Aorta (tissue), 5 donors: ENCODE data around the gene SLAIN2. TPM values are rescaled to one million over a fixed set of nuclear protein-coding genes. Genes with fewer than 3 reads are reported as not detected.

Experiments used
- ATAC-seq: fragments of 200-7000 bp; cut with Tn5 transposase; one replicate; pipeline ENCODE4 v1.9.1; 2022; ENCODE audit warnings: moderate library complexity; ENCODE audit not compliant: low FRiP score
- DNase-seq, 2 donors: peaks; one replicate each; pipeline ENCODE4 v3.0.0-alpha.2; 2020
- H3K27ac ChIP-seq, 2 donors: one replicate each; pipeline ENCODE4 v1.5.1; 2013; ENCODE audit warnings: low read length in 2 of 2, mild to moderate bottlenecking in 2 of 2, moderate library complexity in 2 of 2, control low read depth in 1 of 2, inconsistent platforms in 1 of 2, low read depth in 1 of 2
- H3K27me3 ChIP-seq, 2 donors: one replicate each; pipeline ENCODE4 v1.6.1; 2013; ENCODE audit warnings: control low read depth in 1 of 2, low read length in 1 of 2, mild to moderate bottlenecking in 1 of 2, moderate library complexity in 1 of 2; ENCODE audit not compliant: insufficient read depth in 2 of 2, control insufficient read depth in 1 of 2
- H3K36me3 ChIP-seq, 2 donors: one replicate each; pipeline ENCODE4 v1.6.1; 2013; ENCODE audit warnings: control low read depth in 1 of 2, low read length in 1 of 2, mild to moderate bottlenecking in 1 of 2; ENCODE audit not compliant: insufficient read depth in 2 of 2, control insufficient read depth in 1 of 2
- H3K4me1 ChIP-seq, 2 donors: one replicate each; pipeline ENCODE4 v1.6.1; 2013; ENCODE audit warnings: low read length in 2 of 2, control low read depth in 1 of 2, mild to moderate bottlenecking in 1 of 2, moderate library complexity in 1 of 2; ENCODE audit not compliant: insufficient read depth in 2 of 2, control insufficient read depth in 1 of 2
- H3K4me3 ChIP-seq, 2 donors: one replicate each; pipeline ENCODE4 v1.5.1; 2013; ENCODE audit warnings: low read length in 2 of 2, control low read depth in 1 of 2, mild to moderate bottlenecking in 1 of 2
- H3K9me3 ChIP-seq: one replicate; pipeline ENCODE4 v1.6.1; 2013; ENCODE audit warnings: mild to moderate bottlenecking, low read length; ENCODE audit not compliant: control insufficient read depth
- WGBS, 2 donors: extraction: QIAGEN DNeasy Blood & Tissue Kit; methylation state at CpG; one replicate each; pipeline ENCODE4 v1.1.7; 2013; 5-methylcytosine and 5-hydroxymethylcytosine counted together
- intact Hi-C, 2 donors: fragments of 100-400 bp; cut with DNase I; formaldehyde crosslinking; loops; one replicate each; pipeline versions ENCODE4 v1.14.2 to v1.15.0; 2022
- polyA plus RNA-seq, 2 donors: library from polyadenylated mRNA; stranded (reverse); fragments of 200-250 nt; gene quantifications; one replicate each; pipeline ENCODE4 v1.2.3, GENCODE V29; 2013
- total RNA-seq, 2 donors: library from RNA; stranded (reverse); fragmentation: NEBNext Ultra II Directional; extraction: Animal tissue kit (Norgen Biotek cat#: 25700); gene quantifications; one replicate each; pipeline ENCODE4 v1.2.1, GENCODE V29; 2021
- donor health status: healthy with polysubstance abuse.
- donor health status: Bipolar disorder and iron deficiency.
- donor health status: DM: no; HTN: no; CAD: no.
- donor health status: DM: no; HTN: no; CAD: no.
- donor health status: DM: yes; HTN: yes; CAD: no.

SLAIN2 gene
- total and polyA plus RNA-seq, 4 donors = 39.0 to 109 (median 76.7) TPM

DNA sequence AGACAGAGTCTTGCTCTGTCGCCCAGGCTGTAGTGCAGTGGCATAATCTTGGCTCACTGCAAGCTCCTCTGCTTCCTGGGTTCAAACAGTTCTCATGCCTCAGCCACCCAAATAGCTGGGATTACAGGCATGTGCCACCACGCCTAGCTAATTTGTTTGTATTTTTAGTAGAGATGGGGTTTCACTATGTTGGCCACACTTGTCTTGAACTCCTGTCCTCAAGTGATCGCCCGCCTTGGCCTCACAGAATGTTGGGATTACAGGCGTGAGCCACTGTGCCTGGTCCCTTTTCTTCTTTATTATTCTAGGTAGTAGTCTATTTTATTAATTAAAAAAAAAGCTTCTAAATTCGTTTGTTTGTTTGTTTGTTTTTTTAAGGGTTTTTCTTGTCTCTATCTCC is 59.1 kb downstream of the SLAIN2 start:
- 91 to 94% methylated on average over 6 of the region's 6 CpGs for WGBS, 2 donors
- intact Hi-C loops = no loop called here
- no peaks in the 10 kb centered on the region for H3K4me1 ChIP-seq
- no peaks in the 10 kb centered on the region for H3K27me3 ChIP-seq
- H3K36me3 ChIP-seq = no peaks in the 10 kb centered on the region
- H3K4me3 ChIP-seq = no peak overlapping the region
- DNase-seq = no peak
- no peaks in the 10 kb centered on the region for H3K9me3 ChIP-seq
- ATAC-seq = no peak
- H3K27ac ChIP-seq = no peak overlapping the region

DNA sequence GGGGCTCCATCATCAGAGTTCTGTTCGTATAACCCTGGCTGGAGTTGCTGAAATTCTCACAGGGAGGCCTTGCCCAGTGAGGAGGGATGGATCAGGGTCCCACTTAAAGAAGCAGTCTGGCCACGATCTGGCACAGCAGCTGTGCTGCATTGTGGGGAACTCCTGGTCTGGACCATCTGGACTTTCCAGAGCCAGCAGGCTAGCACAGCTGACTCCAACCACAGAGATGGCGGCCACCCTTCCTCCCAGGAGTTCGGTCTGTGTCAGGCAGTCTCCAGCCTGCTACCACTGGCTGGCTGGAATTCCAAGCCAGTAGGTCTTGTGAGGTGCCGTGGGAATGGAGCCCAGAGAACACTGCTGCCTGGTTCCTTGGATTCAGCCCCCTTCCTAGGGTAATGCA is 62.0 kb downstream of the SLAIN2 start:
- WGBS, 2 donors = 98 to 99% methylated on average over 5 of the region's 5 CpGs
- peak; percentile 36 for ATAC-seq

DNA sequence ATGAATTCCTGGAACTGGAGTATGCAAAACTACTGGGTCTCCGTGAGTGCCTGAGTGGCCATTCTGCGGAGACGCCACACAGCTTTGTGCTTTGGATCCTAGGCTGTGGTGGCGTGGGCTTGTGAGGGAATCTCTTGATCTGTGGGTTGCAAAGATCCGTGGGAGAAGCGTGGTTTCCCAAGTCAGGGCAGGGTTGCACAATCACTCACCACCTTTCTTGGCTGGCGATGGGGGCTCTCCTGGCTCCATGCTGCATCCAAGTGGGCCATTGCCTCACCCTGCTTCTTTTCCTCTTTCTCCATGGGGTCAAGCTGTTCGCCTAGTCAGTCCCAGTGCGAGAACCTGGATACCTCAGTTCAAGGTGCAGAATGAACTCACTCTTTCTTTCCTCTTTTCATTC is 62.5 kb downstream of the SLAIN2 start:
- 97 to 98% methylated on average over 9 of the region's 9 CpGs for WGBS, 2 donors
- no peaks in the 10 kb centered on the region for H3K36me3 ChIP-seq
- H3K9me3 ChIP-seq = no peaks in the 10 kb centered on the region
- H3K4me3 ChIP-seq = no peak overlapping the region
- intact Hi-C loops = no loop called here
- no peak for DNase-seq
- no peak for ATAC-seq
- H3K4me1 ChIP-seq = no peaks in the 10 kb centered on the region
- H3K27me3 ChIP-seq = no peaks in the 10 kb centered on the region
- no peak overlapping the region for H3K27ac ChIP-seq

More for the DNA sequence above, 62.0 kb downstream of the SLAIN2 start:
- DNase-seq = no peak
- H3K9me3 ChIP-seq = no peaks in the 10 kb centered on the region
- intact Hi-C loops = no loop called here
- H3K27ac ChIP-seq = no peak overlapping the region
- H3K4me3 ChIP-seq = no peak overlapping the region
- no peaks in the 10 kb centered on the region for H3K4me1 ChIP-seq
- H3K36me3 ChIP-seq = no peaks in the 10 kb centered on the region
- no peaks in the 10 kb centered on the region for H3K27me3 ChIP-seq

DNA sequence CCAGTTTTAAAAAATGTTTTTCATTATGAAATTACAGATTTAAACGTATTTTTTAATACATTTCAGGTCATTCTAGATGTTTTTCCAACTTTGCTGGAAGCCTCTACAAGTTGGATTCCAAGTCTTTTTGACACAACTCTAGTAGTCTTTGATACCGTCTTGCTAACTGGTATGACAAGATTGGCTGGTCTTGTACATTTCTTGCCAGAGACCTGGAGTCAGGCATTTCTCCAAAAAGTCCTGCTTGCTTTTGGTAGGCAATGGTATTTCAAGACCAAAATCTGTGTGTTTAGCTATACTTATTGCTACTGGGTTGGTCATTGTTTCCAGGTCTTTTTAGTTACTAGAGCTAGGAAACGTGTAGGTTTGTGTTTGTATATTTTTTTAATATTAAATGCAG is 64.6 kb downstream of the SLAIN2 start:
- no peak for ATAC-seq
- H3K9me3 ChIP-seq = no peaks in the 10 kb centered on the region
- intact Hi-C loops = no loop called here
- WGBS, 2 donors = 45 to 53% methylated on average over 3 of the region's 3 CpGs
- no peaks in the 10 kb centered on the region for H3K36me3 ChIP-seq
- H3K27me3 ChIP-seq = no peaks in the 10 kb centered on the region
- H3K27ac ChIP-seq = no peak overlapping the region
- no peak for DNase-seq
- H3K4me1 ChIP-seq = no peaks in the 10 kb centered on the region
- H3K4me3 ChIP-seq = no peak overlapping the region

GRCh38 chr4:48409203-48409602 is 67.9 kb downstream of the SLAIN2 start:
- Histone ChIP-seq H3K27me3 (no peaks in the 10 kb centered on the region), H3K36me3 (no peaks in the 10 kb centered on the region), H3K27ac (no peak overlapping the region), H3K4me1 (no peaks in the 10 kb centered on the region), H3K9me3 (no peaks in the 10 kb centered on the region), H3K4me3 (no peak overlapping the region)
- DNase-seq (no peak), ATAC-seq (no peak)
- intact Hi-C loops = no loop called here
- 96 to 98% methylated on average over 4 of the region's 4 CpGs for WGBS, 2 donors

- H3K36me3 ChIP-seq = no peaks in the 10 kb centered on the region
- WGBS, 2 donors = 76 to 78% methylated on average over 7 of the region's 7 CpGs
- intact Hi-C loops = no loop called here
- H3K4me3 ChIP-seq = no peak overlapping the region
- H3K27me3 ChIP-seq = no peaks in the 10 kb centered on the region
- ATAC-seq = no peak
- no peak for DNase-seq
- no peaks in the 10 kb centered on the region for H3K9me3 ChIP-seq
- H3K27ac ChIP-seq = no peak overlapping the region
- H3K4me1 ChIP-seq = no peaks in the 10 kb centered on the region
Measured at GRCh38 chr4:48410812-48411211, 69.5 kb downstream of the SLAIN2 start.

DNA sequence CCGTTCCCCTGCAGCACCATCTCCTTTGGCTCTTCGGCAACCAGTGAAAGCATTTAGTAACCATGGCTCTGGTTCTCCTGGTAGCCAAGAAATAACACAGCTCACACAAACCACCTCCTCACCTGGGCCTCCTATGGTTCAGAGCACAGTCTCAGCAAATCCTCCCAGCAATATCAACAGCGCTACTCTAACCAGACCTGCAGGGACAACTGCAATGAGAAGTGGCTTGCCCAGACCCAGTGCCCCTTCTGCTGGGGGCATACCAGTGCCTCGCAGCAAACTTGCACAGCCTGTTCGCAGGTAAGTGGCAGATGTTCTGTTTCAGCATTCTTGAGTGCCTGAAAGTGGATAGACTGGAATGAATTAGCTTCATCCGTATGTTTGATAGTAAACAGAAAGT is 78.8 kb downstream of the SLAIN2 start:
- intact Hi-C loops = no loop called here
- H3K27me3 ChIP-seq = no peaks in the 10 kb centered on the region
- H3K27ac ChIP-seq = no peak overlapping the region
- no peaks in the 10 kb centered on the region for H3K4me1 ChIP-seq
- no peak overlapping the region for H3K4me3 ChIP-seq
- 94 to 98% methylated on average over 6 of the region's 6 CpGs for WGBS, 2 donors
- H3K36me3 ChIP-seq = peaks cover 0 to 3% of the 10 kb centered on the region in 2 donors
- ATAC-seq = no peak
- H3K9me3 ChIP-seq = no peaks in the 10 kb centered on the region
- no peak for DNase-seq

DNA sequence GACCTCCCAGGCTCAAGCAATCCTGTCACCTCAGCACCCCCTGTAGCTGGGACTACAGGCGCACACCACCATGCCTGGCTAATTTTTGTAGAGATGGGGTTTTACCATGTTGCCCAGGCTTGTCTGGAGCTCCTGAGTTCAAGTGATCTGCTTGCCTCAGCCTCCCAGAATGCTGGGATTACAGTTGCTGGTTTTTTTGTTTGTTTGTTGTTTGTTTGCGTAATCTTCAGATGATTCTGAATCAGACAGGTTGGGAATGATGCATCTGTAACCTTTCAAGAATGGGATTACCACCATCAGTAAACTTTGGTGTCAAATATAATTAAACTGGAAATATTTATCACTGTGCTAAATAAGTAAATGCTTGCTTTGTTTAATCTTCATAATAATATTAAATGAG is 79.8 kb downstream of the SLAIN2 start:
- Histone ChIP-seq H3K36me3 (peaks cover 0 to 3% of the 10 kb centered on the region in 2 donors), H3K4me1 (no peaks in the 10 kb centered on the region), H3K27me3 (no peaks in the 10 kb centered on the region), H3K9me3 (no peaks in the 10 kb centered on the region), H3K27ac (no peak overlapping the region), H3K4me3 (no peak overlapping the region)
- 98 to 100% methylated on average over 2 of the region's 2 CpGs for WGBS, 2 donors
- intact Hi-C loops = no loop called here
- no peak for DNase-seq
- ATAC-seq = no peak

GRCh38 chr4:48428926-48429325 is 87.6 kb downstream of the SLAIN2 start:
- Histone ChIP-seq H3K27ac (no peak overlapping the region), H3K9me3 (no peaks in the 10 kb centered on the region), H3K4me1 (no peaks in the 10 kb centered on the region), H3K36me3 (peaks cover 3% of the 10 kb centered on the region in 2 donors), H3K4me3 (no peak overlapping the region), H3K27me3 (no peaks in the 10 kb centered on the region)
- ATAC-seq = no peak
- intact Hi-C loops = no loop called here
- WGBS, 2 donors = 95 to 100% methylated on average over 2 of the region's 2 CpGs
- no peak for DNase-seq
